Thyroid gland (tissue), 4 donors: ENCODE results near the gene HACD2.

Source experiments
- CTCF ChIP-seq, 6 experiments: fragments of 200-600 bp in 3 of 6; fragments of 450-650 bp in 3 of 6; sonication (generic) in 3 of 6; IDR thresholded peaks; one replicate each; pipeline ENCODE4 v1.5.1; 2016 to 2019; ENCODE audit warnings: antibody characterized with exemption in 6 of 6, mild to moderate bottlenecking in 2 of 6, inconsistent platforms in 1 of 6, moderate library complexity in 1 of 6
- POLR2A ChIP-seq, 2 donors: fragments of 450-650 bp; IDR thresholded peaks; one replicate each; pipeline ENCODE4 v1.6.1; 2017; ENCODE audit warnings: antibody characterized with exemption in 2 of 2, mild to moderate bottlenecking in 2 of 2, moderate library complexity in 1 of 2

GRCh38 chr3:123632161-123632655, 47.4 kb upstream of the HACD2 start:
- no peak for TF ChIP-seq CTCF (IDR thresholded peaks at IDR 0.05)
- no peak for TF ChIP-seq POLR2A (IDR thresholded peaks at IDR 0.05)
